Loucy (cell line): ENCODE measurements around the gene CTIF.

ENCODE experiments used
- H2AFZ ChIP-seq: fragments of 200-600 bp; sonication (generic); 2 replicates; pipeline ENCODE4 v1.6.0; 2016; ENCODE audit warnings: antibody characterized with exemption, mild to moderate bottlenecking, low read length, moderate library complexity
- H3F3A ChIP-seq: fragments of 200-600 bp; 2 replicates; pipeline ENCODE4 v1.6.0; 2016; ENCODE audit warnings: antibody characterized with exemption, low read depth, mild to moderate bottlenecking
- H3K27me3 ChIP-seq: fragments of 200-600 bp; sonication (generic); 2 replicates; pipeline ENCODE4 v1.6.1; 2014; ENCODE audit warnings: low read length, mild to moderate bottlenecking; ENCODE audit not compliant: insufficient read depth, poor library complexity, severe bottlenecking
- H3K36me3 ChIP-seq: fragments of 200-600 bp; sonication (generic); 2 replicates; pipeline ENCODE4 v1.6.1; 2016; ENCODE audit warnings: low read length; ENCODE audit not compliant: insufficient read depth
- H3K4me1 ChIP-seq: fragments of 200-600 bp; sonication (generic); 2 replicates; pipeline ENCODE4 v1.5.1; 2014; ENCODE audit warnings: low read length, mild to moderate bottlenecking; ENCODE audit not compliant: insufficient read depth, poor library complexity, severe bottlenecking
- H3K4me2 ChIP-seq: fragments of 200-600 bp; sonication (generic); 2 replicates; pipeline ENCODE4 v1.6.0; 2014; ENCODE audit warnings: antibody characterized with exemption, low read length, low read depth, mild to moderate bottlenecking; ENCODE audit not compliant: poor library complexity, severe bottlenecking
- H3K4me3 ChIP-seq: fragments of 200-600 bp; sonication (generic); 2 replicates; pipeline ENCODE4 v1.5.1; 2014; ENCODE audit warnings: low read length, mild to moderate bottlenecking, mixed read lengths; ENCODE audit not compliant: poor library complexity, severe bottlenecking
- H3K79me2 ChIP-seq: fragments of 200-600 bp; sonication (generic); 2 replicates; pipeline ENCODE4 v1.6.1; 2014; ENCODE audit warnings: low read length; ENCODE audit not compliant: insufficient read depth
- H3K9ac ChIP-seq: fragments of 200-600 bp; sonication (generic); 2 replicates; pipeline ENCODE4 v1.6.0; 2014; ENCODE audit warnings: mild to moderate bottlenecking, low read depth, low read length, moderate library complexity; ENCODE audit not compliant: poor library complexity, severe bottlenecking
- H3K9me2 ChIP-seq: fragments of 200-600 bp; sonication (generic); replicated peaks from 2 replicates; pipeline ENCODE4 v1.6.1; 2016; ENCODE audit warnings: low read depth, low read length, mixed read lengths
- H3K9me3 ChIP-seq: fragments of 200-600 bp; sonication (generic); 2 replicates; pipeline ENCODE4 v1.6.1; 2014; ENCODE audit warnings: mild to moderate bottlenecking, antibody characterized with exemption, low read length, low read depth; ENCODE audit not compliant: insufficient read depth
- H4K20me1 ChIP-seq: fragments of 200-600 bp; sonication (generic); 2 replicates; pipeline ENCODE4 v1.6.0; 2014; ENCODE audit warnings: antibody characterized with exemption, low read length, mild to moderate bottlenecking; ENCODE audit not compliant: insufficient read depth, poor library complexity, severe bottlenecking
- EZH2phosphoT487 ChIP-seq: fragments of 200-600 bp; IDR thresholded peaks from 2 replicates; pipeline ENCODE4 v1.6.1; 2018; ENCODE audit warnings: antibody characterized with exemption, mild to moderate bottlenecking, moderate library complexity, borderline replicate concordance
- TF ChIP-seq, protein P1 (sequence below): fragments of 200-600 bp; sonication (generic); conservative IDR thresholded peaks from 2 replicates; pipeline ENCODE4 v1.5.1; 2014; ENCODE audit warnings: mild to moderate bottlenecking, antibody characterized with exemption, low read length

CTIF gene

GRCh38 chr18:48658721-48659120 is 119.9 kb downstream of the CTIF start:
- H4K20me1 ChIP-seq, result no peaks in the 10 kb centered on the region

GRCh38 chr18:48659188-48660009 is 120.6 kb downstream of the CTIF start:
- no peak for TF ChIP-seq EZH2phosphoT487
- TF ChIP-seq, protein P1, sequence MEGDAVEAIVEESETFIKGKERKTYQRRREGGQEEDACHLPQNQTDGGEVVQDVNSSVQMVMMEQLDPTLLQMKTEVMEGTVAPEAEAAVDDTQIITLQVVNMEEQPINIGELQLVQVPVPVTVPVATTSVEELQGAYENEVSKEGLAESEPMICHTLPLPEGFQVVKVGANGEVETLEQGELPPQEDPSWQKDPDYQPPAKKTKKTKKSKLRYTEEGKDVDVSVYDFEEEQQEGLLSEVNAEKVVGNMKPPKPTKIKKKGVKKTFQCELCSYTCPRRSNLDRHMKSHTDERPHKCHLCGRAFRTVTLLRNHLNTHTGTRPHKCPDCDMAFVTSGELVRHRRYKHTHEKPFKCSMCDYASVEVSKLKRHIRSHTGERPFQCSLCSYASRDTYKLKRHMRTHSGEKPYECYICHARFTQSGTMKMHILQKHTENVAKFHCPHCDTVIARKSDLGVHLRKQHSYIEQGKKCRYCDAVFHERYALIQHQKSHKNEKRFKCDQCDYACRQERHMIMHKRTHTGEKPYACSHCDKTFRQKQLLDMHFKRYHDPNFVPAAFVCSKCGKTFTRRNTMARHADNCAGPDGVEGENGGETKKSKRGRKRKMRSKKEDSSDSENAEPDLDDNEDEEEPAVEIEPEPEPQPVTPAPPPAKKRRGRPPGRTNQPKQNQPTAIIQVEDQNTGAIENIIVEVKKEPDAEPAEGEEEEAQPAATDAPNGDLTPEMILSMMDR, result no peak
- no peaks in the 10 kb centered on the region for H3K36me3 ChIP-seq
- H3K4me1 ChIP-seq, result peaks cover 4% of the 10 kb centered on the region
- no peak overlapping the region for H2AFZ ChIP-seq
- H3K79me2 ChIP-seq, result no peaks in the 10 kb centered on the region
- no peaks in the 10 kb centered on the region for H3K27me3 ChIP-seq
- no peaks in the 10 kb centered on the region for H3F3A ChIP-seq
- no peaks in the 10 kb centered on the region for H3K9me2 ChIP-seq
- no peak overlapping the region for H3K9ac ChIP-seq
- H4K20me1 ChIP-seq, result no peaks in the 10 kb centered on the region
- no peak overlapping the region for H3K4me3 ChIP-seq
- H3K9me3 ChIP-seq, result no peaks in the 10 kb centered on the region
- no peak overlapping the region for H3K4me2 ChIP-seq

More at GRCh38 chr18:48658721-48659120, 119.9 kb downstream of the CTIF start:
- Histone ChIP-seq H3K79me2 (no peaks in the 10 kb centered on the region), H3K4me1 (peaks cover 4% of the 10 kb centered on the region), H3K27me3 (no peaks in the 10 kb centered on the region), H3K4me3 (no peak overlapping the region), H3K36me3 (no peaks in the 10 kb centered on the region), H3K9me2 (no peaks in the 10 kb centered on the region), H2AFZ (no peak overlapping the region), H3K9me3 (no peaks in the 10 kb centered on the region), H3K9ac (no peak overlapping the region), H3K4me2 (no peak overlapping the region), H3F3A (no peaks in the 10 kb centered on the region)
- TF ChIP-seq, protein P1, result no peak
- no peak for TF ChIP-seq EZH2phosphoT487

- H3F3A ChIP-seq, result no peaks in the 10 kb centered on the region
- H3K9ac ChIP-seq, result no peak overlapping the region
- TF ChIP-seq EZH2phosphoT487, result no peak
- TF ChIP-seq, protein P1, result no peak
- H3K4me1 ChIP-seq, result peaks cover 4% of the 10 kb centered on the region
- H3K79me2 ChIP-seq, result no peaks in the 10 kb centered on the region
- 0 out of 2 replicates have a peak, but pooled peaks cover 2% of the 10 kb centered on the region for H3K9me3 ChIP-seq
- no peak overlapping the region for H3K4me3 ChIP-seq
- no peak overlapping the region for H3K4me2 ChIP-seq
- H2AFZ ChIP-seq, result no peak overlapping the region
- H4K20me1 ChIP-seq, result no peaks in the 10 kb centered on the region
- no peaks in the 10 kb centered on the region for H3K9me2 ChIP-seq
- peaks cover 3% of the 10 kb centered on the region; the same call in 1 of the 2 replicates for H3K36me3 ChIP-seq
- no peaks in the 10 kb centered on the region for H3K27me3 ChIP-seq
Measured at GRCh38 chr18:48660346-48661228, 121.8 kb downstream of the CTIF start.
